Tibial nerve (tissue), 4 donors: ENCODE measurements around the gene MRPS34. TPM values are rescaled to one million over a fixed set of nuclear protein-coding genes. Genes with fewer than 3 reads are reported as not detected.

Source experiments
- DNase-seq, 2 donors: peaks; one replicate each; pipeline ENCODE4 v3.0.0-alpha.2; 2019; ENCODE audit warnings: low spot score in 2 of 2
- H3K27ac ChIP-seq, 4 donors: fragments of 200-600 bp; sonication (generic) in 3 of 4; one replicate each; pipeline ENCODE4 v1.5.1; 2017 to 2019; ENCODE audit warnings: mild to moderate bottlenecking in 1 of 4
- H3K27me3 ChIP-seq, 2 donors: fragments of 200-600 bp; sonication (generic) in 1 of 2; one replicate each; pipeline versions ENCODE4 v1.5.1 to v1.6.0; 2017 to 2019
- H3K36me3 ChIP-seq, 3 donors: fragments of 200-600 bp; sonication (generic); one replicate each; pipeline ENCODE4 v1.5.1; 2018 to 2019
- H3K4me1 ChIP-seq, 4 donors: fragments of 200-600 bp; sonication (generic) in 3 of 4; one replicate each; pipeline ENCODE4 v1.5.1; 2017 to 2019
- H3K4me3 ChIP-seq, 4 donors: fragments of 200-600 bp; sonication (generic) in 3 of 4; one replicate each; pipeline ENCODE4 v1.5.1; 2017 to 2019; ENCODE audit warnings: mild to moderate bottlenecking in 1 of 4, moderate library complexity in 1 of 4
- H3K9me3 ChIP-seq, 4 donors: fragments of 200-600 bp; sonication (generic) in 3 of 4; one replicate each; pipeline ENCODE4 v1.5.1; 2017 to 2019
- EP300 ChIP-seq, 2 donors: sonication (generic); formaldehyde crosslinking; IDR thresholded peaks; one replicate each; pipeline ENCODE4 v1.6.1; 2017; ENCODE audit warnings: antibody characterized with exemption in 2 of 2, mild to moderate bottlenecking in 1 of 2
- POLR2A ChIP-seq, 2 donors: fragments of 450-650 bp; IDR thresholded peaks; one replicate each; pipeline ENCODE4 v1.6.1; 2017; ENCODE audit warnings: antibody characterized with exemption in 2 of 2, mild to moderate bottlenecking in 2 of 2, moderate library complexity in 2 of 2
- WGBS, 2 donors: methylation state at CpG; one replicate each; pipeline ENCODE4 v1.1.5; 2018; 5-methylcytosine and 5-hydroxymethylcytosine counted together
- total RNA-seq, 4 donors: library from RNA; depleted of rRNA; stranded (reverse); fragments of >200 nt; gene quantifications; one replicate each; pipeline ENCODE4 v1.1.0, GENCODE V29; 2016
- TF ChIP-seq, protein P1 (sequence below), 5 experiments: fragments of 200-600 bp in 3 of 5; fragments of 450-650 bp in 2 of 5; sonication (generic) in 3 of 5; IDR thresholded peaks; one replicate each; pipeline ENCODE4 v1.5.1; 2016 to 2019; ENCODE audit warnings: antibody characterized with exemption in 5 of 5, mild to moderate bottlenecking in 3 of 5, moderate library complexity in 2 of 5

The MRPS34 gene
- total RNA-seq, 4 donors from 2014 or later, result 58.1 to 121 (median 81.0) TPM

DNA sequence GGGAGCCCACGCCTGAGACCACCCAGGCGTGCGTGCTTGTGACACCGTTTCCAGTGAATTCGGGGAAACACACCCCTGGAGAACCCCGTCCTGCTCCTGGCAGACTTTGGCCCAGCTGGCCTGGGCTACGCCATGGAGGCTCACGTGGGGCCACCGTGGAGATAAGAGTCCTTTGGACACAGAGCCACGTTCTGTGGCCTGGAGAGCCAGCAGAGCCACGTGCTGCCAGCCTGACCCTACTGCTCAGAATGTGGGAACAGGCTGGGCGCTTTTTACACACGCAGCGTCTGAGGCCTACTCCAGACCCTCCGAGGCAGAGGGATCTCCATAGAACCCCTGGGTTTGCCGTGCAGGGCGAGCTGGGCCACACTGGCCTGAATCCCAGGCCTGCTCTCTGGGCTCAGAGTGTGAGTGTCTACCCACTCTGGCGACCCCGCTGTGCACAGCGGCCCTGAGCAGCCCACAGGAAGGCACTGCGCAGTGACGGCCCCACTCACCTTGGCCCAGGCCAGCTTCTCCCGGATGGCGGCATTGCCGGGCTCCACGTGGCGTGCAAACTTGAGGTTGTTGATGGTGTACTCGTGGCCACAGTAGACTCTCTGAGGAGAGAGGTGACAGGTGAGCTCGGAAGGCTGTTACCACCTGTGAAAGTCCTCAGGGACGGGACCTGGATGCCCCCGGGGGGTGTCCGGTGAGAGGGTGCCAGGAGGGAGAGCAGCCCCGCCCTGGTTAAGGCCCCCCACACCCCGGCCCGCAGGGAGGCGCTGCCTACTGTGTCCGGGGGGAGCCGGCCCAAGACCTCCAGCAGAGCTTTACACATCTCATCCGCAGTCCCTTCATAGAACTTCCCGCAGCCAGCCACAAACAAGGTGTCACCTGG is 43.7 kb upstream of the MRPS34 start:
- TF ChIP-seq, protein P1, sequence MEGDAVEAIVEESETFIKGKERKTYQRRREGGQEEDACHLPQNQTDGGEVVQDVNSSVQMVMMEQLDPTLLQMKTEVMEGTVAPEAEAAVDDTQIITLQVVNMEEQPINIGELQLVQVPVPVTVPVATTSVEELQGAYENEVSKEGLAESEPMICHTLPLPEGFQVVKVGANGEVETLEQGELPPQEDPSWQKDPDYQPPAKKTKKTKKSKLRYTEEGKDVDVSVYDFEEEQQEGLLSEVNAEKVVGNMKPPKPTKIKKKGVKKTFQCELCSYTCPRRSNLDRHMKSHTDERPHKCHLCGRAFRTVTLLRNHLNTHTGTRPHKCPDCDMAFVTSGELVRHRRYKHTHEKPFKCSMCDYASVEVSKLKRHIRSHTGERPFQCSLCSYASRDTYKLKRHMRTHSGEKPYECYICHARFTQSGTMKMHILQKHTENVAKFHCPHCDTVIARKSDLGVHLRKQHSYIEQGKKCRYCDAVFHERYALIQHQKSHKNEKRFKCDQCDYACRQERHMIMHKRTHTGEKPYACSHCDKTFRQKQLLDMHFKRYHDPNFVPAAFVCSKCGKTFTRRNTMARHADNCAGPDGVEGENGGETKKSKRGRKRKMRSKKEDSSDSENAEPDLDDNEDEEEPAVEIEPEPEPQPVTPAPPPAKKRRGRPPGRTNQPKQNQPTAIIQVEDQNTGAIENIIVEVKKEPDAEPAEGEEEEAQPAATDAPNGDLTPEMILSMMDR (IDR thresholded peaks at IDR 0.05), result no peak
- no peak for TF ChIP-seq EP300 (IDR thresholded peaks at IDR 0.05)
- no peak for TF ChIP-seq POLR2A (IDR thresholded peaks at IDR 0.05)
- no peaks in the 10 kb centered on the region for H3K27me3 ChIP-seq
- no peak overlapping the region for H3K27ac ChIP-seq
- WGBS, 2 donors, result 89 to 90% methylated on average over 30 to 40 of the region's 40 CpGs
- H3K4me1 ChIP-seq, result peaks cover 0 to 15% (median 2%) of the 10 kb centered on the region in 4 donors
- DNase-seq, result no peak
- H3K36me3 ChIP-seq, result peaks cover 0 to 89% (median 13%) of the 10 kb centered on the region in 3 donors
- no peaks in the 10 kb centered on the region for H3K9me3 ChIP-seq
- H3K4me3 ChIP-seq, result no peak overlapping the region

DNA sequence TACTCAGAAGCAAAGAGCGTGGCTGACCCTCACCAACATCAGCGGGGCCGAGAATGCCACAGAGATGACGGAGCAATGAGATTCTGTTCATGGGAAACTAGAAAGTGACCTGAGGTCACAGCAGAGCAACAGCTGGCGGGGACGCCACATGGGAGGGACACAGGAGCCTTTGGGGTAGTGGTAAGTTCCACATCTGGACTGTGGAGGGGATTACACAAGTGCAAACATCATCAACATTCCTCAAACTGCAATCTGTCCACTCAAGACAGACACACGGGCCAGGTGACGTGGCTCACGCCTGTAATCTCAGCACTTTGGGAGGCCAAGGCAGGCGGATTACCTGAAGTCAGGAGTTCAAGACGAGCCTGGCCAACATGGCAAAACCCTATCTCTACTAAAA is 42.5 kb upstream of the MRPS34 start:
- Histone ChIP-seq H3K4me3 (no peak overlapping the region), H3K9me3 (no peaks in the 10 kb centered on the region), H3K27me3 (no peaks in the 10 kb centered on the region), H3K27ac (no peak overlapping the region), H3K36me3 (peaks cover 0 to 82% (median 13%) of the 10 kb centered on the region in 3 donors), H3K4me1 (peaks cover 0 to 15% (median 2%) of the 10 kb centered on the region in 4 donors)
- TF ChIP-seq EP300 (IDR thresholded peaks at IDR 0.05) (no peak), POLR2A (IDR thresholded peaks at IDR 0.05) (no peak)
- TF ChIP-seq, protein P1 (IDR thresholded peaks at IDR 0.05), result no peak
- WGBS, 2 donors, result 51 to 66% methylated on average over 11 of the region's 11 CpGs
- DNase-seq, result peak; percentile 23 to 27

DNA sequence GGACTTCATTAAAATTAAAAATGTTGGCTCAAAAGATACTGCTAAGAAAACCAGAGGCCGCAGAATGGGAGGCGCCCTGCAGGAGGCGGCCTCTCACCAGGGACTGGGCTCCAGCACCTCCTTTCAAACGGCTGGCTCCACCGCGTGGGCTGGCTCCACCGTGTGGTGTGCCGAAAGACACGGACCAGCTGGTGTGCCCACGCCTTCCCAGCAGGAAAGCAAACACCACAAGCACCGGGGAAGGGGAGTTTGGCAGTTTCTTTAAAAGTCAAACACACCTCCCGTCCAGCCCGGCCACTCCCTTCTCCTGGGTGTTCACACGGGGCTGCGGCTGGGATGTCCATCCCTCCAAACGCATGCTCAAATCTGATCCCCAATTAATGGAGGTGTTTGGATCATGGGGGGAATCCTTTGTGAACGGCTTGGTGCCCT is 39.8 kb upstream of the MRPS34 start:
- Histone ChIP-seq H3K4me1 (peaks cover 0 to 15% (median 2%) of the 10 kb centered on the region in 4 donors), H3K36me3 (peaks cover 0 to 80% (median 21%) of the 10 kb centered on the region in 3 donors), H3K9me3 (no peaks in the 10 kb centered on the region), H3K27me3 (no peaks in the 10 kb centered on the region), H3K4me3 (no peak overlapping the region), H3K27ac (peak overlapping the region in 1 of 4 donors; percentile 4)
- no peak for DNase-seq
- no peak for TF ChIP-seq POLR2A (IDR thresholded peaks at IDR 0.05)
- TF ChIP-seq, protein P1 (IDR thresholded peaks at IDR 0.05), result peak in 4 of 5 experiments; percentile 12 to 50 (median 22)
- WGBS, 2 donors, result 32 to 36% methylated on average over 17 of the region's 17 CpGs

DNA sequence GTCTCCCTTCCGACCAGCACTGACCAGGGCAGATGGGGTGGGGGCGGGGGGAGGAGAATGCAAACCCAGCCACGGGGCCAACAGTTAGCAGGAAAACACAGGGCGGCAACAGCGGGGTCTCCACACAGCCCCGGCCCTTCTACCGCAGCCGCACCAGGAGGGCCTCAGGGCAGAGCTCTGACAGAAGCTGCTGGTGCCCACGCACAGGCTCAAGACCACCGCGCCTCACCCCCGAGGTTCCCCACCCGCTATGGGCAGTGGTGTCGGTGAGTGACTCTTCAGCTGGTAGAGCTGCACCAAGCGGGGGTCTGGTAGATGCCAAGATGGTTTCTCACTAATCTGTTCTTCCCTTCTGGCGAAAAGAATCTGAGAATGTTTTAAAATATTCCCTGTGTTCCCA is 37.6 kb upstream of the MRPS34 start:
- TF ChIP-seq POLR2A (IDR thresholded peaks at IDR 0.05) (no peak), EP300 (IDR thresholded peaks at IDR 0.05) (no peak)
- TF ChIP-seq, protein P1 (IDR thresholded peaks at IDR 0.05), result no peak
- no peak for DNase-seq
- no peaks in the 10 kb centered on the region for H3K9me3 ChIP-seq
- no peaks in the 10 kb centered on the region for H3K27me3 ChIP-seq
- no peak overlapping the region for H3K27ac ChIP-seq
- no peak overlapping the region for H3K4me3 ChIP-seq
- H3K36me3 ChIP-seq, result peaks cover 0 to 75% (median 12%) of the 10 kb centered on the region in 3 donors
- H3K4me1 ChIP-seq, result peaks cover 0 to 14% (median 2%) of the 10 kb centered on the region in 4 donors
- WGBS, 2 donors, result 89 to 92% methylated on average over 15 to 16 of the region's 16 CpGs

DNA sequence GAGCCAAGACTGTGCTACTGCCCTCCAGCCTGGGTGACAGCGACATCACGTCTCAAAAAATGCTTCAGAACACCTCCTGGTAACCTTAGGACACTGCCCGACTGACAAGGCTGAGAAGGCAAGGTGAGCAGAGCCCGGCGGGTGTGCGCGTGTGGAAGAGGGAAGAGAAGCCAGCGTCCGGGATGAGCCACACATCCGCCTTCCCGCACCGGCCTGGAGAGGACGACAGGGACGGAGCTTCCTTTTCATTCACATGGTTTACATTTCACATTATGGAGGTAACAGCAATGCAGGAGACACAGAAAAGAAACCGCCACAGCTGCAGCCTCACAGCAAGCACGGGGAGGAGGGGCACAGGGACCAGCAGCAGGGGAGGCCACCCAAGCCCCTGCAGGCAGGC is 37.2 kb upstream of the MRPS34 start:
- Histone ChIP-seq H3K4me3 (no peak overlapping the region), H3K4me1 (peaks cover 0 to 9% (median 2%) of the 10 kb centered on the region in 4 donors), H3K27me3 (no peaks in the 10 kb centered on the region), H3K27ac (no peak overlapping the region), H3K36me3 (peaks cover 0 to 75% (median 12%) of the 10 kb centered on the region in 3 donors), H3K9me3 (no peaks in the 10 kb centered on the region)
- TF ChIP-seq, protein P1 (IDR thresholded peaks at IDR 0.05), result no peak
- TF ChIP-seq EP300 (IDR thresholded peaks at IDR 0.05) (no peak), POLR2A (IDR thresholded peaks at IDR 0.05) (no peak)
- 92 to 96% methylated on average over 16 of the region's 16 CpGs for WGBS, 2 donors
- DNase-seq, result no peak
